Aorta (tissue), 5 donors: ENCODE results near the gene C16orf89. TPM values are rescaled to one million over a fixed set of nuclear protein-coding genes. Genes with fewer than 3 reads are reported as not detected.
"Not testable (repeated sequence)": the region's sequence is repeated elsewhere in the genome, so short reads cannot be mapped to it uniquely, and the experiment has no call there.

ENCODE experiments used
- ATAC-seq: fragments of 200-7000 bp; cut with Tn5 transposase; one replicate; pipeline ENCODE4 v1.9.1; 2022; ENCODE audit warnings: moderate library complexity; ENCODE audit not compliant: low FRiP score
- DNase-seq, 2 donors: peaks; one replicate each; pipeline ENCODE4 v3.0.0-alpha.2; 2020
- H3K27ac ChIP-seq, 2 donors: one replicate each; pipeline ENCODE4 v1.5.1; 2013; ENCODE audit warnings: low read length in 2 of 2, mild to moderate bottlenecking in 2 of 2, moderate library complexity in 2 of 2, control low read depth in 1 of 2, inconsistent platforms in 1 of 2, low read depth in 1 of 2
- H3K27me3 ChIP-seq, 2 donors: one replicate each; pipeline ENCODE4 v1.6.1; 2013; ENCODE audit warnings: control low read depth in 1 of 2, low read length in 1 of 2, mild to moderate bottlenecking in 1 of 2, moderate library complexity in 1 of 2; ENCODE audit not compliant: insufficient read depth in 2 of 2, control insufficient read depth in 1 of 2
- H3K36me3 ChIP-seq, 2 donors: one replicate each; pipeline ENCODE4 v1.6.1; 2013; ENCODE audit warnings: control low read depth in 1 of 2, low read length in 1 of 2, mild to moderate bottlenecking in 1 of 2; ENCODE audit not compliant: insufficient read depth in 2 of 2, control insufficient read depth in 1 of 2
- H3K4me1 ChIP-seq, 2 donors: one replicate each; pipeline ENCODE4 v1.6.1; 2013; ENCODE audit warnings: low read length in 2 of 2, control low read depth in 1 of 2, mild to moderate bottlenecking in 1 of 2, moderate library complexity in 1 of 2; ENCODE audit not compliant: insufficient read depth in 2 of 2, control insufficient read depth in 1 of 2
- H3K4me3 ChIP-seq, 2 donors: one replicate each; pipeline ENCODE4 v1.5.1; 2013; ENCODE audit warnings: low read length in 2 of 2, control low read depth in 1 of 2, mild to moderate bottlenecking in 1 of 2
- H3K9me3 ChIP-seq: one replicate; pipeline ENCODE4 v1.6.1; 2013; ENCODE audit warnings: mild to moderate bottlenecking, low read length; ENCODE audit not compliant: control insufficient read depth
- WGBS, 2 donors: extraction: QIAGEN DNeasy Blood & Tissue Kit; methylation state at CpG; one replicate each; pipeline ENCODE4 v1.1.7; 2013; 5-methylcytosine and 5-hydroxymethylcytosine counted together
- intact Hi-C, 2 donors: fragments of 100-400 bp; cut with DNase I; formaldehyde crosslinking; loops; one replicate each; pipeline versions ENCODE4 v1.14.2 to v1.15.0; 2022
- long read RNA-seq, 2 donors: library from polyadenylated mRNA; unstranded; transcript quantifications; one replicate each; pipeline ENCODE4 v2.0.0, GENCODE V29; 2020 to 2021
- polyA plus RNA-seq, 2 donors: library from polyadenylated mRNA; stranded (reverse); fragments of 200-250 nt; gene quantifications; one replicate each; pipeline ENCODE4 v1.2.3, GENCODE V29; 2013
- total RNA-seq, 2 donors: library from RNA; stranded (reverse); fragmentation: NEBNext Ultra II Directional; extraction: Animal tissue kit (Norgen Biotek cat#: 25700); gene quantifications; one replicate each; pipeline ENCODE4 v1.2.1, GENCODE V29; 2021
- donor health status: healthy with polysubstance abuse.
- donor health status: Bipolar disorder and iron deficiency.
- donor health status: DM: no; HTN: no; CAD: no.
- donor health status: DM: no; HTN: no; CAD: no.
- donor health status: DM: yes; HTN: yes; CAD: no.

Gene C16orf89
- total RNA-seq (10 to 100 TPM; 13.3 to 31.6 TPM), polyA plus RNA-seq (1 to 10 TPM; 1.9 to 4.0 TPM)
- long read RNA-seq, donor 1, transcript C16orf89-202 (8 exons, 1,444 nt): major isoform, 37 of 40 reads
- long read RNA-seq, donor 1, partial matches to known transcripts: 1 of 40 reads
- long read RNA-seq, donor 1, other reads (novel, unspliced or antisense): 2 of 40 reads
- long read RNA-seq, donor 2, transcript C16orf89-202 (8 exons, 1,444 nt): major isoform, 7 of 11 reads
- long read RNA-seq, donor 2, partial matches to known transcripts: 3 of 11 reads
- long read RNA-seq, donor 2, other reads (novel, unspliced or antisense): 0 of 11 reads

GRCh38 chr16:5065813-5066212 lies at the start of gene C16orf89:
TSS of gene C16orf89 (minus strand) at chr16:5065956. CDS start at chr16:5065908, 48 bp downstream.
- intact Hi-C loops: no loop called here
- H3K4me1 ChIP-seq: no peaks in the 10 kb centered on the region
- no peak within 1 kb of the TSS for H3K27ac ChIP-seq
- DNase-seq (peak in 1 of 2 donors; percentile 73), ATAC-seq (peak; percentile 81)
- 21 to 26% methylated on average over 10 of the region's 10 CpGs for WGBS, 2 donors
- no peaks in the 10 kb centered on the region for H3K9me3 ChIP-seq
- H3K36me3 ChIP-seq: no peaks in the 10 kb centered on the region
- no peak within 1 kb of the TSS for H3K4me3 ChIP-seq
- H3K27me3 ChIP-seq: no peaks in the 10 kb centered on the region

- 89 to 91% methylated on average over 10 of the region's 10 CpGs for WGBS, 2 donors
- H3K4me1 ChIP-seq, H3K27ac ChIP-seq, intact Hi-C loops, H3K36me3 ChIP-seq, ATAC-seq, H3K4me3 ChIP-seq, H3K9me3 ChIP-seq, DNase-seq, H3K27me3 ChIP-seq: not testable (repeated sequence)
Observed at GRCh38 chr16:5110933-5111332, 45.2 kb upstream of the C16orf89 start.

- WGBS, 2 donors: 93% methylated on average over 27 of the region's 27 CpGs
Observed at GRCh38 chr16:5108505-5109158, 42.9 kb upstream of the C16orf89 start.

GRCh38 chr16:5105039-5105438 lies 39.3 kb upstream of the C16orf89 start:
- H3K27me3 ChIP-seq, H3K9me3 ChIP-seq, H3K27ac ChIP-seq, DNase-seq, H3K36me3 ChIP-seq, H3K4me3 ChIP-seq, ATAC-seq, H3K4me1 ChIP-seq, intact Hi-C loops: not testable (repeated sequence)
- WGBS, 2 donors: 75 to 77% methylated on average over 4 to 5 of the region's 5 CpGs

More at GRCh38 chr16:5108505-5109158, 42.9 kb upstream of the C16orf89 start:
- no peaks in the 10 kb centered on the region for H3K36me3 ChIP-seq
- H3K4me1 ChIP-seq: no peaks in the 10 kb centered on the region
- no peak overlapping the region for H3K27ac ChIP-seq
- H3K9me3 ChIP-seq: no peaks in the 10 kb centered on the region
- no peaks in the 10 kb centered on the region for H3K27me3 ChIP-seq
- no peak overlapping the region for H3K4me3 ChIP-seq
- intact Hi-C loops: no loop called here
- DNase-seq: no peak
- ATAC-seq: no peak

- DNase-seq, H3K36me3 ChIP-seq, H3K27ac ChIP-seq, intact Hi-C loops, ATAC-seq, H3K4me1 ChIP-seq, H3K9me3 ChIP-seq, H3K27me3 ChIP-seq, H3K4me3 ChIP-seq: not testable (repeated sequence)
- 88 to 94% methylated on average over 12 of the region's 12 CpGs for WGBS, 2 donors
Observed at GRCh38 chr16:5103296-5104032, 37.7 kb upstream of the C16orf89 start.

GRCh38 chr16:5099174-5099573 lies 33.4 kb upstream of the C16orf89 start:
- H3K27ac ChIP-seq, H3K27me3 ChIP-seq, H3K4me1 ChIP-seq, DNase-seq, H3K4me3 ChIP-seq, H3K9me3 ChIP-seq, H3K36me3 ChIP-seq, ATAC-seq: not testable (repeated sequence)
- intact Hi-C loops: loop anchor here in 1 of 2 donors (10.0 kb wide), 1 partner anchor 154 kb away; no protein-coding TSS in a partner anchor
- WGBS, 2 donors: 7 to 9% methylated on average over 4 of the region's 4 CpGs

GRCh38 chr16:5098221-5099159 lies 32.7 kb upstream of the C16orf89 start:
- not testable (repeated sequence) for ATAC-seq, H3K36me3 ChIP-seq, H3K27me3 ChIP-seq, H3K4me1 ChIP-seq, H3K9me3 ChIP-seq
- intact Hi-C loops: loop anchor here in 1 of 2 donors (10.0 kb wide), 1 partner anchor 154 kb away; no protein-coding TSS in a partner anchor
- WGBS, 2 donors: 0 to 1% methylated on average over 37 to 59 of the region's 67 CpGs
- DNase-seq: peak; percentile 89 to 93
- peak overlapping the region; percentile 14 to 49 for H3K4me3 ChIP-seq
- peak overlapping the region in 1 of 2 donors; percentile 31 for H3K27ac ChIP-seq
